GM21737 (cell line): Measurements from ENCODE around the gene INTU.
"Not testable (repeated sequence)": the region's sequence is repeated elsewhere in the genome, so short reads cannot be mapped to it uniquely, and the experiment has no call there.

Source experiments
- ATAC-seq: cut with Tn5 transposase; IDR thresholded peaks from one replicate; pipeline ENCODE4 v1.9.1; 2021; ENCODE audit warnings: mild to moderate bottlenecking, moderate library complexity; ENCODE audit not compliant: unreplicated experiment

The INTU gene

DNA sequence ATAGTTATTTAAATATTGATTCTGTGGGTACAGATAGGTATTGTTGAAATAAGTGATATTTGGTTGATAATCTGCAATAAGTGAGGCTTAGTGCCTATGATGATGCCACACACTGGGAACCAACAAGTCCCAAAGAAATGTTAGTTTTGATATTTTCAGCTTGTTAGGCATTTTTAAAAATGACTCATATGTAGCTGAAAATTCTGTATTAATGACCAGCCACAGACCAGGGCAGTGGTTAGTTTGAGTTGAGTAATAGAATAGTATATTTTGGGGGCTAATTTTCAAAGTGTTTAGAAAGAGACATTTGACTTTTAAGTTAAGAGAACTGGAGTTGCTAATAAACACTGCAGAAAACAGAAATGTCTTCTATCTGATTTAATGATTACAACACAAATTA, 9.4 kb downstream of the INTU start:
- no peak for ATAC-seq

DNA sequence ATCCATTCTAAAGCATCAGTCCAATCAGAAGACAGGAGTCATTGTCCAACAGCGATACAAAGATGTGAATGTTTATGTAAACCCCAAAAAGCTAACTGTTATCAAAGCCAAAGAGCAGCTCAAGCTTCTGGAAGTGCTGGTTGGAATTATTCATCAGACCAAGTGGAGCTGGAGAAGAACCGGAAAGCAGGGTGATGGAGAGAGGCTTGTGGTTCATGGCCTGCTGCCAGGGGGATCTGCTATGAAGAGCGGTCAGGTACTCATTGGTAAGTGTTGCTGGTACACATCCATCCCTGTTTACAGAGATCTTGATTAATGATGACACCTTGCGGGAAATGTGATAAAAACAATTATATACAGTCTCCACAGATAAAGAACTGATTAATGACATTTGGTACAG, 11.0 kb downstream of the INTU start:
- ATAC-seq, result no peak

DNA sequence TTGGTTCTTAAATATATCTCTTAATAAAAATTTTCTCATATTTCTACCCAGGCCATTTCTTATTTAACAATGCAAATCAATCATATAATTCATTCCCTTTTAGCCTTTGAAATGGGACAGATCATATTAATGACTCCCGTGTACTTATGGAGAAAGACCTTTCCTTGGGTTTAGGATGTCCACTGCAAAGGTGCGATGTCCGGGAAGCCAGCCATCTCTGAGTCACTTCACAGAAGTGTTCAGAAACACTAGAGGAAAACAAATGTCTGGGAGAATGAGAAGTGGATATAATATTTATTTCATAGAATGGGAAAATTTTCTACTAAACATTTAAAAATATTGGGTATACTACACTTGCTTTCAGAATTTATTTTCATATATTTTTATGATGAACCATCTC, 15.3 kb downstream of the INTU start:
- ATAC-seq, result no peak

DNA sequence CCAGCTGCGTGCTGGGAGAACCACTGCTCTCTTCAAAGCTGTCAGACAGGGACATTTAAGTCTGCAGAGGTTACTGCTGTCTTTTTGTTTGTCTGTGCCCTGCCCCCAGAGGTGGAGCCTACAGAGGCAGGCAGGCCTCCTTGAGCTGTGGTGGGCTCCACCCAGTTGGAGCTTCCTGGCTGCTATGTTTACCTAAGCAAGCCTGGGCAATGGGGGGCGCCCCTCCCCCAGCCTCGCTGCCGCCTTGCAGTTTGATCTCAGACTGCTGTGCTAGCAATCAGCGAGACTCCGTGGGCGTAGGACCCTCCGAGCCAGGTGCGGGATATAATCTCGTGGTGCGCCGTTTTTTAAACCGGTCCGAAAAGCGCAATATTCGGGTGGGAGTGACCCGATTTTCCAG, 22.8 kb downstream of the INTU start:
- not testable (repeated sequence) for ATAC-seq

DNA sequence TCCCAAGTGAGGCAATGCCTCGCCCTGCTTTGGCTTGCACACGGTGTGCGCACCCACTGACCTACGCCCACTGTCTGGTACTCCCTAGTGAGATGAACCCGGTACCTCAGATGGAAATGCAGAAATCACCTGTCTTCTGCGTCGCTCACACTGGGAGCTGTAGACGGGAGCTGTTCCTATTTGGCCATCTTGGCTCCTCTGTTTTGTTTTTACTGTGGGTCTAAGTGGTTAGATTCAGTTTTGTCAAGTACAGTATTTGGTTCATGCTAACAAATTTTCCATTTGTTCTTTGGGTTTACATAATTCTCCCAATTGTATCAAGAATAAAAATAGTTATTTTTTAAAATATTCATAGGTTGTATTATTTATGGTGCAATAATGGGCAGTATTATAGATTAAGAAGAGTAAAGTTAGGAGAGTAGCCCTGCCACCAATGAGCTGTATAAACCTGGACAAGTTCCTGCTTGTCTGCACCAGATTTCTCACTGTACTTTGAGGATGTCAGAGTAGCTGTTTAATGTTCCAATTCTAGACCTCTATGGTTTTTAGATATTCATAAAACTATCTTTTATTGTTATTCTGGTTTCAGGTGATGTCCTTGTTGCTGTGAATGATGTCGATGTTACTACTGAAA, 23.4 kb downstream of the INTU start:
- ATAC-seq, result no peak

DNA sequence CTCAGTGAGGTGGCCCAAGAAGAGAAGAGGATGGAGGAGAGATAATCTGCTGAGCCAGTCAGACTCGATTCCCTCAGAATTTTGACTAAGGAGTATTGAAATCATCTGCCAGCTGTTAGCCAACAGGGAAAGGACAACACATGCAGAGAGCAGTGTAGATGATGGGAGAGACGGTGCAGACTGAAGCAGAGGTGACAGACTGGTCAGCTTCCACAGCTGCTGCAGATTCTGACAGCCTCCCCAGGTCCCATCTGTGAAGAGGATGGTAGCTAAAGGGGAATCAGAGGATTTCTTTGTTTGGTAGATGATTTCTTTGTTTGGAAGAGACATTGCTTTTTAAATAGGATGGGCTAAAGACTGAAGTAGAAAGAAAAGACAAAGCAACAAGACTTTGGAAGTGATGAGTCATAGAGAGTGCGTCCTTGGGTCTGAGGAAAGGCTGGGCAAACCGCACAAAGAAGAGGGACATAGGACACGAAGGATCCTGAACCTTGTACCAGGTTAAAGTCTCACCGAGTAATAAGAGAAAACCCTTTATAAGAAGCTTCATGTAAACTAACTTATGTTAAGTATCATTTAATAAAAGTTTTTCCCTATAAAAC, 27.6 kb downstream of the INTU start:
- no peak for ATAC-seq

DNA sequence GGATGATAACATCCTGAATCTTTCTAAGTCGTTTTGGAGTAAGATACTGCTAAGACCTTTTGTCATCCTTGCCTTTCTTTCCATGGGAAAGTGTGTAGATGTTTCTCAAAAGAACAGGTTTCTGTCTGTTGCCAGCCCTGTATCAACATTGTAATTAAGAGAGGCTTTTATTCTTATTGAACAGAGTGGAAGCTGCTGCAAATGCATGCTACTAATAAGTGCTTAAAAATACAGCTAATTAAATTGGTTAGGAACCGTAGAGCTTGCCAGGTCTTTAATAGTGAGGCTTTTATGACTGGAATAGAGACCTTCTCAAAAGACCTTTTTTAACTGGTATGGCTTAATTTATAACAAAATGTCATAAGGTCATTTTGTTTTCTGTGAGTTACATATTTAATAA, 34.4 kb downstream of the INTU start:
- no peak for ATAC-seq

DNA sequence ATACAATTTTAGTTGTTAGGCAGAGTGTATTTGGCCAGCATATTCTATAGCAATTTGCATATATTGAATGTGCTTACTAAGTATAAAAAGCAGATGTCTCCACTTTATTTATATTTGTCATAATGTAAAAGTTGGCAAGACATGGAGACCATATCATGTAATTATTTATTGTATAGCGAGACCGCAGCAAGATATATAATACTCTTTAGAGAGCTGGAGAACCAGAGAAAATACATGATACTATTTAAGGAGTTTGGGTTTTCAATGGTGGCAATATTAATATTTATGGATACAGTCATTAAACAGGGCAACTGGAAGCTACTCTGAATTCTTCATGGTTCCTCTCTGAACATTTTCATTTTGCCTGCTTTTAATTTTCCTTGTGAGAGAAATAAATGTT, 35.0 kb downstream of the INTU start:
- no peak for ATAC-seq

DNA sequence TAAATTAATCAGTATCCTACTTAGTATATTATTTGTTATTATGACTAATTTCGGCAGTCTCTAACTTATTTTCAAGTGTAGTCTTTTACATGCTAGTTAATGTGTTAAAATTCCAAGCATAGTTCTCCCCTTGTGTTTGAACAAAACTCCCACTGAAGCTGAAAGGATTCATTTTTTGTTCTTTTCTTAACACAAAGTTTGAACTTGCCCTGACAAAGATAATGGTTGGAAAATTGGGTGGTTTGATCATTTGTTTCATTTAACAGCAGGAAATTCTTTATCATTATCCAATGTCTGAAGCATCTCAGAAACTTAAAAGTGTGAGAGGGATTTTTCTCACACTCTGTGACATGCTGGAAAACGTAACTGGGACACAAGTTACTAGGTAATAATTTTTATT, 36.0 kb downstream of the INTU start:
- ATAC-seq, result no peak

DNA sequence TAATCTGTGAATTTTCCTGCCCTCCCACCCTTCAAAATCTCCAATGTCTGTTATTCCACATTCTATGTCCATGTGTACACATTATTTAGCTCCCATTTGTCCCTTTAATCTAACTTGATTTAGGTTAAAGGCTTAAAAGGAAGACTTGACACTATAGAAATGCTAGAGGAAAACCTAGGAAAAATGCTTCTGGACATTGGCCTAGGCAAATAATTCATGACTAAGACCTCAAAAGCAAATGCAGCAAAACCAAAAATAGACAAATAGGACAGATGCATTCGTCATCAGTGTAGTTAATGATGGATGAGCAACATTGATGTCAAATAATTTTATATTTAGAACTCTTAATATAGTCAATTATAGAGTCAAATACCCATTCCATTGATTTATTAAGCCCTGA, 36.9 kb downstream of the INTU start:
- ATAC-seq, result no peak

DNA sequence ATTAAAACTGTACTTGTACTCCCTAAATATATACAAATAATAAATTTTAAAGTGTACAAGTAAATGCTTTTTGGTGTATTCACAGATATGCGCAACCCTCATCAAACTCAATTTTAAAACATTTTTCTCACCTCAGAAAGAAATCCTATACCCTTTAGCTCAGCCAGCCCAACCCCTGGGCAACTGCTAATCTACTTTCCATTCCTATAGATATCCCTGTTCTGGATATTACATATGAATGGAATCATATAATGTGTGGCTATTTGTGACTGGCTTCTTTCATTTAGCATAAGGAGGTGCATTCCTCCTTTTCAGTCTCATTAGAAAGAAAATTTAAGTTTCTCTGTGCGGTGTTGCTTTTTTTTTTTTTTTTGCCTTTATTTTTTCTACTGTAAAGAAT, 39.4 kb downstream of the INTU start:
- ATAC-seq, result no peak

DNA sequence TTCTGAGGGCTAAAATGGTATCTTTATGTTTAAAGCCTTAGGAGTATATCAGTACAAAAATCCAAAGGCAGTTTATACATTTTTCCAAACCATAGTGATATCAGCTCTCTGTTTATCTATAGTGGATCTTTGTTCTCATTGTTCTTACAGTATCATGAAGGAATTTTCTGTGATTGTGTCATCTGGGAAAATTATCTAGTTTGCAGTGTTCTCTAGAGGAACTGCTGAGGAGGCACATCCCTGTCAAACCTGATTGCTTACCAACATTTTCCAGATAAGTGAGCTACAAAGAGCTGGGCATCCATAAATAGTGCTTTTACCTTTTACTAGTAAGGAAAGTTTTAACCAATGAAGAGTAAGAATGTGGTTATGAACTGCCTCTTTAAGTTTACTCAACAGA, 52.5 kb downstream of the INTU start:
- no peak for ATAC-seq

DNA sequence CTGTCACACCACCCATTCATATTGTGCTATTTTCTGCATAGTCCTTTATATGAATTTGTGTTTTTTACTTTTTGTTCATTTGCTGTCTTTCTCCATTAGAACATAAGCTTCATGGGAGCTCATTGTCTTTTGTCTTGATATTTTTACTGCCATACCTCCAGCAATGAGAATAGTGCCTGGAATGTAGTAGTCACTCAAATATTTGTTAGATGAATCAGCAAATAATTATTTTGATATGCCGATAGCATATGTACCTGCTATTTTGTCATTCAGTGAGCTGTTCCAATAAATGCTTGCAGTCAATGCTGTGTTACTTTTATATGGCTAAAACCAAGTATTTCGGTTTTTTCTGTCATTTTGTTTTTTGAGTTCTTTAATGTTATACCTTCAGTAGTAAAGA, 53.9 kb downstream of the INTU start:
- ATAC-seq, result no peak

DNA sequence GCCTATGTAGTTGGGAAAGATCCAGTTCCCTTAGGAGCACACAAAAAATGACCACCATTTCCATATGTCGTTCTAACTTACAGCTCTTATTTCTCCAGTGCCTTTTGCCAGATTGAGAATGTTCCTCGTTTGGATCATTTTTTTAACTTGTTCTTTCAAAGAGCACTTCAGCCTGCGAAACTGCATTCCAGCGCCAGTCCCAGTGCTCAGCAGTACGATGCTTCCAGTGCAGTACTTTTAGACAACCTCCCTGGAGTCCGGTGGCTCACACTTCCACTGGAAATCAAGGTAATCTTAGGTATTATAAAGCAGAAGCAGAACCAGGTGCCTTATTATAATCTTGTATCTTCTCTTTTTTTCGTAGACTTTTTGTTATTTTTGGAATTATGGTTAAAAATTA, 54.8 kb downstream of the INTU start:
- ATAC-seq, result no peak

DNA sequence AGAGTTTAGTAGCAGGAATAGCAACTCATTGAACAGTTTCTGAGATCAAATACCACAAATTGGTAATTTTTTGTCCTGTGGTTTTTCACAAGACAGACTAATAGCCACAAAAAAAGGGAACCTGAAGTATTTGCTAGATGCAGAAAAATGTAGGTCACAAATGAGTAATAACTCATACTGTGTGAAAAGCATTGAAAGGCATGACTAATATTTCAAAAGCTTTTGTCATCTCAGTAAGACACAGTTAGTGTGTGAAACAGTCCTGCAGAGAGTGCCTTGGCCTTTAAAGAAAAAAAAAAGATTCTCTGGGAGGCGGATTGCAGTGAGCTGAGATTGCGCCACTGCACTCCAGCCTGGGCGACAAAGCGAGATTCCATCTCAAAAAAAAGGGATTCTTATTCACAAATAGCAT, 66.0 kb downstream of the INTU start:
- ATAC-seq, result peak; percentile 98

DNA sequence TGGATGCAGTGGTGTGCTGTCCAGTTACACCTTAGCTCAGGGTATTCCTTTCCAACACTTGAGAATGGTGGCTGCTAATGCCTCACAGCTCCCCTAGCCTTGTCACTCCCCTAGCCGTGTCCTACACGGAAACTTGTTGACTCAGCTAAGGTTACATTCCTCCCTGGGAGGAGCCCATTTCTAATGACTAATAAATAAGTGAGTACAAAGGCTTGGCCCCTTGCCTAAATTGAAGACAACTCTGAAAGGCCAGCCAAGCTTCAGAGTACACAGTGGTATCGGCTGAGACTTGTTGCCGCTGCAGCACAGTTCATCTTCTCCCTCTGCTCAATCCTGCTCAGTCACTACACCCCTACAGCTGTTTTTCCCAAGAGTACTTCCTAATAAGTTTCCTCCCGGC, 76.2 kb downstream of the INTU start:
- no peak for ATAC-seq

DNA sequence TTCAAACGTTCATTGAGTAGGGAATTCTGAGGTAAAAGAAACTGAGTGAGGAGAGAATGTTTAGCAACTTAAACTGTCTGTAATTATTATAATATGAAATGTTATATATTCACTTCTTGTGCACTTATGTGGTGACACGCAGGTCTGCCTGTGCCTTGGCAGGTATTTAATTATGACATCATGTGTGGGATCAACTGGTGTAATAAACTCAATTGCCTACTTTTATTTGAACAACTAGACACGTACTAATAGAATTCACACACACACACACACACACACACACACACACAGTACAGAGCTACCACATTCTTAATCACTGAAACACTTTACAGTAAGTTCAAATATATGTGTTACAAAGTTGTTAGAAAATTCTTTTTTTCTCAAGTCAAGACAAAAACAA, 76.7 kb downstream of the INTU start:
- no peak for ATAC-seq

DNA sequence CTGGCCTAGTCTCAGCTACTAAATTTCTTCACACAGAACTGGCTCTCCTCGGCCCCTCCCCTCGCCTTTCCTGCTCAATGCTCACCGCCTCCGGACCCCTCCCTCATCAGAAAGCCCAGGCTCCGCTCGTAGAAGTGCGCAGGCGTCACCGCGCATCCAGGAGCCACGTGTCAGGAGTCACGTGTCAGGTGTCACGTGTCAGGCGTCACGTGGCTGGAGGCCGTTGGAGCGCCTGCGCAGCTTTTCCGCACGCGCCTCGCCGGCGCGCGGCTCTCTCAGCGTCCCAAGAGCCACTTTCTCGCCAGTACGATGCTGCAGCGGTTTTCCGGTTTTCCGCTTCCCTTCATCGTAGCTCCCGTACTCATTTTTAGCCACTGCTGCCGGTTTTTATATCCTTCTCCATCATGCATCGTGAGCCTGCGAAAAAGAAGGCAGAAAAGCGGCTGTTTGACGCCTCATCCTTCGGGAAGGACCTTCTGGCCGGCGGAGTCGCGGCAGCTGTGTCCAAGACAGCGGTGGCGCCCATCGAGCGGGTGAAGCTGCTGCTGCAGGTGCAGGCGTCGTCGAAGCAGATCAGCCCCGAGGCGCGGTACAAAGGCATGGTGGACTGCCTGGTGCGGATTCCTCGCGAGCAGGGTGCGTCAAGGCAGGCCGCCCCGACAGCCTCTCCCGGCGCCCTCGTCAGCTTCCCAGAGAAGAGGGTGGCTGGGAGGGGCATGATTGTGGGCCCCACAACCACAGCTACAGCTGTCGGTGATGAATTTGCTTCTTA, 97.6 kb downstream of the INTU start, which contains the start of gene SLC25A31:
SLC25A31 (plus strand) TSS at position 259 of the 772 bp plus-strand sequence; CDS start at position 405, 146 bp downstream.
- ATAC-seq, result no peak

DNA sequence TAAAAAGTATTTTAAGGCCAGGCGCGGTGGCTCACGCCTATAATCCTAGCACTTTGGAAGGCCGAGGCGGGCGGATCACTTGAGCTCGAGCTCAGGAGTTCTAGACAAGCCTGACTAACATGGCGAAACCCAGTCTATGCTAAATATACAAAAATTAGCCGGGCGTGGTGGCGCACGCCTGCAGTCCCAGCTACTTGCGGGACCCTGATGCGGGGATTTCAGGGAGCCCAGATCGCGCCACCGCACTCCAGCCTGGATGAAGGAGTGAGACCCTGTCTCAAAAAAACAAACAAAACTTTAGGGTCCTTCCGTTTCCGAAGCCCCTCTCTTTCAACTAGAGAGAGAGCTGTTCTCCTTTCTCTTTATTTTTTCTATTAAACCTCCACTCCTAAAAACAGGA, 98.6 kb downstream of the INTU start:
- ATAC-seq, result no peak

DNA sequence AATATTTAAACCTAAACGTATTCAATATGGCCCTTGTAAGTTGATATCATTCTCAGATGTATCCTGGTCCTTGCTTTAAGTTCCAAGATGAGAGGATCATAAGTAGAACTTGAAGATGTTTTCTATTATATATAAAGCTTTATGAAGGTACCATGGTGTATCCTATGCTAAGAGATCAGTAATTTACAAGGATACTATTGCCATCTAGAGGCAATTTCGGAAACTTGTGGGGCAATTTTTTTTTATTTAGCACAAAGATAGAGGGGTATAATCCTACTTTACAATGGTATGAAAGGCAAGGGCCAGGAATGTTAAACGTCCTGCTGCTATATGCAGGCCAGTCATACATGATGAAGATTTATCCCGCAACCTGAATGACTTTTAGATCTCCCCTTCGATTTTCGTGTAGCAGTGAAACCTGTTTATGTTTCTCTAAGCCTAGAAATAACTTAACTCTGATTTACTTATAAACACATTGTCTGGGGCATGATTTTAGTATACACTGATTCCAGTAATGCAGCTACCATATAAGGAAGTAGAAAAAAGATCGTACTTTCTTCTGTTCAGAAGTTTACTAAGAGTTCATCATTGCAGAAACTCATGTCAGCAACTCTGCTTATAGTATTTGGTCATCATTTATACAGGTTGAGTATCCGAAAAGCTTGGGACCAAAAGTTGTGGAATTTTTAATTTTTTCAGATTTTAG, 100.0 kb downstream of the INTU start:
- ATAC-seq, result no peak

DNA sequence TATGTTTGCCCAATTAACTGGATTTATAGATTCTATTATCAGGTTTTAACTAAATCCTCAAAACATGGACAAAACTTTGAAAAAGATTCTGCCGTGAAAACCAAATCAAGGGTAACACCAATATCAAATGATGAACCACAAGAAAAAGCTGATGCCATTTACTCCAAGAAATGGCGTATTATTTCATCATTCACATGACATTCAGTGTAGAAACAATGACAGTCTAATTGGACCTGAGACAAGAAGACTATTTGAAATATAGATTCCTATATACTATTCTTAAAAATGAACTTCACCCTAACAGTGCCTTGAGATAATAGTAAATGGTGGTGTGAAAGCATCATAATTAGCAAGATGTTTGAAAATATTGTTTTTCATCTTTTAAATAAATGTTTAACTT, 102.2 kb downstream of the INTU start:
- ATAC-seq, result no peak

DNA sequence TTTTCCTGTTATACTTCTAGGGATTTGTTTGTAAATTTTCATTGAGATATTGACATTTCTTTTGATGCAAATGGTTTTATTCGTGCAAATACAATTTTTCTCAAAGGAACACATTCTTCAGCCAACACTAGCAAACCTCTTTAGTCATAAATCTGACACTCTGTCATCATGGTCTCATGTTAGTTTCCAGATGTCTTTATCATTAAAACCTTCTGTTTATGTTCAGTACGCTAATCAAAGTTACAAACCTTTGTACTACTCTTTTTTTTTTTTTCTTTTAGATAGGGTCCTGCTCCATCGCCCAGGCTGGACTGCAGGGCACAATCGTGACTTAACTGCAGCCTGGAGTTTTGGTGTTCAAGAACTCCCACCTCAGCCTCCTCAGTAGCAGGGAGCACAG, 104.5 kb downstream of the INTU start:
- ATAC-seq, result no peak
